C1 segment of cervical spinal cord (tissue), 14 donors: Measurements from ENCODE around the gene IFT88.
"Not testable (repeated sequence)": the region's sequence is repeated elsewhere in the genome, so short reads cannot be mapped to it uniquely, and the experiment has no call there.

Experiments used
- DNase-seq, 14 donors: peaks; one replicate each; lab custom pipeline; 2025; lab: John Stamatoyannopoulos, UW

IFT88 gene

DNA sequence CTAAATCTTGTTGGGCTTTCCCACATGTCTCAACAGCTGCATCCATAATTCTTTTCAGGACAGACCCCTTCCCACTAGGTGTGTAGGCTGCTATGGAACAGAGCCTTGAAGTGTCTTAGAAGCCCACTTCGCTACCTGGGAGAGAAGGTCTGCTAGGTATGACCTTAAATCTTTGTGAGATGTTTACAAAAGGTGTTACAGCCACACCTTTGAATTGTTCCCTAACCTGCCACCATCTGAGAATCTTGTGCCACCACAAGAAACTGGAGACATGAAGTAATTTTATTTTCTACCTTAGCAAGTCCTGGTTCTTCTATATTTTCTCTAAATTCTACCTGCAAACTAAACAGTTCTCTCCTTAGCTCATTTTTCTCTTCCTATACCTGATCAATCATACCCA, 69.1 kb downstream of the IFT88 start:
- DNase-seq: no peak

DNA sequence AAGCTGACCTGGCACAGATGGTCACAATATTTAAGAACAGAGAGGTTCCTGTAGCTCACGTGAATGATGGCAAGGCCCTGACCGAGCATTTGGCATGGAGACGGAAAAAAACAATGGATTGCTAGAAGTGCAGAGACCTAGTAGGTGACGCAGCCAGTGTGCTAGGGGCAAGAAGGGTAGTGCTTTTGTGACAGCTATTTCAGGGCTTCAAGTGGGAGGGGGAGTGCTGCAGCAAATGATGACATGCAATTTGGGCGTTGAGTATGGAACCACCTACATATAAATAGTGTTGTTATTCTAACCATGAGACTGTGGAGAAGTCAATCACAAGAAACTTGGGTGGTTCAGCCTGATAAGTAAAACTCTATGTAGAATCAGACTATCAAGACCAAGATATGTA, 70.9 kb downstream of the IFT88 start:
- no peak for DNase-seq

DNA sequence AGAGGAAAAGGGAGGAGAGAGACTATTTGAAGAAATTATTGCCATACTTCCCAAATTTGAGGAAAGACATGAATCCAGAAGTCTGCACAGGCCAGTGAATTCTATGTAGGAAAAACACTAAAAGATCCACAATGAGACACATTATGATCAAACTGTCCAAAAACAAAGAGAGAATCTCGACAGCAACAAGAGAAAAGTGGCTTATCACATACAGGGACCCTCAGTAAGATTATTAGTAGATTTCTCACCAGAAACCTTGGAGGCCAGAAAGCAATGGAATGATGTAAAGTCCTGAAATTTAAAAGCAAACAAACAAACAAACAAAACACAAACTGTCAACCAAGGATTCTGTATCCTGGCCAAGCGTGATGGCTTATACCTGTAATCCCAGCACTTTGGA, 80.8 kb downstream of the IFT88 start:
- no peak for DNase-seq

DNA sequence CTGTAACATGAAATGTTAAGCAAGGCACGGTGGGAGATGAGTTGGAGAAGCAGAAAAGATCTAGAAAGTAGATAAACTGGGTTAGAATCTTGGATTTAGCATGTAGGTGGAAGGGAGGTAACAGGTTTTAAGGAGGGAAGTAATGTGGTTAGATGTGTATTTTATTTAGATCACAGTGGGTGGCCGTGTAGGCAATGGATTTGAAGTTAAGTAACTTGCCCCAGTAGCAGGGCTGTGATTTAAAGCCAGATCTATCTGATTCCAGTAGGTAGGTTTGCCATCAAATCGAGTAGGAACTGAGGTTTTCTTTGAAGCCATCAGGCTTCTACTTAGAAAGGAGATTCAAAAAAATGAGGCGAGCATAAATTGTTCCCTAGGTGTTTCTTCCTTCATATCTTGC, 86.0 kb downstream of the IFT88 start:
- no peak for DNase-seq

- no peak for DNase-seq
Measured at GRCh38 chr13:20654156-20654555, 87.2 kb downstream of the IFT88 start.

- DNase-seq: no peak
Measured at GRCh38 chr13:20658451-20659040, 91.6 kb downstream of the IFT88 start.

GRCh38 chr13:20664351-20664750, 97.4 kb downstream of the IFT88 start:
- peak in 1 of 14 donors; percentile 18 for DNase-seq

DNA sequence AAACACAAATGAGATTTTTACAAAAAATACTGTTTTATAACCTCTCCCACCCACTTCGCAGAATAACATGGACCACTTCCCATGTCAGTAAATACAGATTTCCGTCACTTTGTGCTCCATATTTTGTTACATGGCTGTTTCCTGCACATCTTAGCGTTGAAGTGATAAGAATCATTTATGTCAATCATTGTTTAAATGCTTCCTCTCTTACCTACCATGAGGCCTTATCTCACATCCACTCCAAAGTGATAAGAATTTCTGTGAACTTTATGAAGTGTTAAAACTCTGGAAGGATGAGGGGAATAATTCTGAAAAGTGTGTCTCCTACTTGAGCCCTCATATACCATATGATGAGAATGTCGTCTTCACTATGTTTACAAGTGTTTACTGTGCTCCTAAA, 100.0 kb downstream of the IFT88 start:
- DNase-seq: no peak

- DNase-seq: no peak
Measured at GRCh38 chr13:20667857-20668437, 101.0 kb downstream of the IFT88 start.

DNA sequence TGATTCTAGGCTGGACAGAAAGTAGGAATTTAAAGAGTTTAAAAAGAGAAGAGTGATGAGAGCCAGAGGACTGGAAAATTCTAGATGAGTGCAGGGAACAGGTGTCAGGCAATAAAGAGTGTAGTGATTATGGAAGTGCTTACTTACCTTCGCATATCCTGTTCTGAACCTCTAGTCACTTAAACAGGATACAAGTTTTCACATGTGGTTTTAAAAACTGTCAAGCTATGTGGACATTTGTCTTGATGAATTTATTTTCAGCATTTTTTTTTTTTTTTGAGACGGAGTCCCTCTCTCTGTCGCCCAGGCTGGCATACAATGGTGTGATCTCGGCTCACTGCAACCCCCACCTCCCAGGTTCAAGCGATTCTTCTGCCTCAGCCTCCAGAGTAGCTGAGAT, 102.2 kb downstream of the IFT88 start:
- no peak for DNase-seq

DNA sequence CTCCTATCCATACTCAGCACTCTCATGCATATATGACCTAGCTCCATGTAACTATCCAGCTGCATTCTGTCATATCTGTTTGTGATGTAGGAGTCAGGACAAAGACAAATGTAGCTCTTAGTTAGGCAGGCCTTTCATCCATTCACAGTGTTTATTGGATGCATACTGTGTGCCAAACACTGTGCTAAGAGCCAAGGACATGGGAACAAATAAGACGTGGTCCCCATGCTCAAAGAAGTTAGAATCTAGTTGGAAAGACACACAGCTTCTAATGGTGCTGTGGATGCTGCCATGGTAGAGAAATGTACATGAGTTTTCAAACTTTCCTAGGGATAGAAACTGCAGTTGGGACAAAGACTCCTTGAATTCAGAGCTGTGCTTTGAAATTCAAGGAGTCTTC, 104.8 kb downstream of the IFT88 start:
- no peak for DNase-seq

GRCh38 chr13:20672772-20673171, 105.8 kb downstream of the IFT88 start:
- DNase-seq: no peak

DNA sequence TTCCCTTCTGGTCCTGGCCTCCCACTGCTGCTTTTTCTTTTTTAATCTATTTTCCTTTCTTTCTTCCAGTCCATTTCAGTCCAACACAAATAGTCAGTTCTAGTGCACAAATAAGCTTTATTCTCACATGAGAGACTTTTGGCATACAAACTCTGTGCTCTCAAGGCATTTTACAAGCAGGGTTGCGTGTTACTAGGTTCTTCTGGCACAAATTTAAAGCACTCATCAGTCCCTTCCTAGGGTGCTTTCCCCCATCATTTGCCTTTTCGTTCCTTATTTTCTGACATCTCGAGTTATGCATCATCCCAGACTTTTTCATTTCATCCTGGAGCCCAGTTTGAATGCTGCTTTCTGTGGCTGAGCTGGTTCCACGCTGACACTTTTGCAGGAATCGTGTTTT, 106.8 kb downstream of the IFT88 start:
- DNase-seq: peak in 3 of 14 donors; percentile 26 to 37 (median 32)

- no peak for DNase-seq
Measured at GRCh38 chr13:20676213-20676612, 109.3 kb downstream of the IFT88 start.

GRCh38 chr13:20678606-20679005, 111.6 kb downstream of the IFT88 start:
- not testable (repeated sequence) for DNase-seq

DNA sequence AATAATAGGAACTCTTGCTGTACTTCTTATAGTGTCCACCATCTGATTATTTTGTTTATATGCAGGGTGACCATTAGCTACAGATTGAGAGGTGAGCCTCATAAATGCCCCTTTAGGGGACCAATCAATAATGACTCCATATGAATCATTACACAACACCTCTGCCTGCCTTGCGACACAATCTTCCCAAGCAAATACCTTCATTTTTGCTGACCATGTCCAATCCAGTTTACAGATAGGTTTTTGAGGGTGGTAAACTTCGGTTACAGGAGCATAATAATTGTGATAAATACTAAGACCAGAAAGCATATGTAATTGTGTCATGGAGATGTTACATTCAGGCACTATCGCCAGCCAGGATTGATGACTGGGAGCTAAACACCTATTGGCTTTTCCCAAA, 112.9 kb downstream of the IFT88 start:
- no peak for DNase-seq

- no peak for DNase-seq
Measured at GRCh38 chr13:20680416-20681080, 113.6 kb downstream of the IFT88 start.

GRCh38 chr13:20681481-20681880, 114.5 kb downstream of the IFT88 start:
- not testable (repeated sequence) for DNase-seq

DNA sequence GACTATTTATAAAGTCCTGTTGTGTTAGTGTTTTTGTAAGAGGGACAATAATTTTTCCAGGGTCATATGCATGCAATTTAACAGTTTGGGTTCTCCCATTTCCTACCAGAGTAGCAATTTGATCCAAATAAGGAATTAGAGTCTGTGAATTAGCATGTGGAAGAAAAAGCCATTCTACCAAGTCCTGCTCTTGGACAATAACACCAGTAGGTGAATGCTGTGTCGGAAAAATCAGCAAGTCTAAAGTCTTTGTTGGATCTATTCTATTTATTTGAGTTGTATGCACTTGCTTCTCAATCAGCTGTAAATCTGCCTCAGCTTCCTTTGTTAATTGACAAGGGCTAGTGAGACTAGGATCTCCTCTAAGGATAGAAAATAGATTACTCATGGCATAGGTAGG, 115.1 kb downstream of the IFT88 start:
- no peak for DNase-seq

DNA sequence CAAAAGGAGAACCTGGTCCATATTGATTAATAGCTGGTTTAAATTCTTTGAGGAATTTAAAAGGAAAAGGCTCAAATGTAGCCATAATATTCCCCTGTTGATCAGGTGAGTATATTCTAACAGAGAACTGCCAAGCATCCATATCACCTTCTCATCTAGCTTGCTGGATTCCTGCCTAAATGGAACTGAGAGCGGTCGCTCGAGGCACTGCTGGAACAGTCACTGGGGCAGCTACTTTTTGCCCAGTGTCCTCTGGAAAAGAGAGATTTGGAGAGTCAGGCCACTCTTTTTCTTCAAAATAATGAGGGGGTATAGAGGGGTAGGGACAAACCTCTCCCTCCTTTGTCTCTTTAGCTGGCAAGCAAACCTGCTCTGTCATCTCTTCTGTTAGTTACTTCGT, 117.1 kb downstream of the IFT88 start:
- no peak for DNase-seq

DNA sequence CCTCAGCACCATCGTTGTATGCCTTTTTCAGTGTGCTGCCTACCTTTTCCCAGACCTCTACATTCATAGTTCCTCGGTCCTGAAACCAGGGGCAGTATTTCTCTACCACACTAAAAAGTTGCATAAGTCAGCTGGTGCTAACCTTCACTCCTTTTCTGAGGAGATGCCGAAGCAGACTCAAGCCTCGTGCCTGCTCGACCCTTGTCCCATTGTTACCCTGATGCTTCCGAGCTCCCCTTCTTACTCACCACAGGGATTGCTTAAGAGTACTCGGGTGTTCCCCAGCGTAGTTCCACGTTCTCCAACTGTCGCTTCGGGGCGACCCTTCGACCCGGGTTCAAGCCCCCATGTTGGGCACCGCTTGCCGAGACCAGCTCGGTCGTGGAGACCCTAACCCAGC, 117.6 kb downstream of the IFT88 start:
- no peak for DNase-seq

GRCh38 chr13:20685092-20685491, 118.1 kb downstream of the IFT88 start:
- no peak for DNase-seq

DNA sequence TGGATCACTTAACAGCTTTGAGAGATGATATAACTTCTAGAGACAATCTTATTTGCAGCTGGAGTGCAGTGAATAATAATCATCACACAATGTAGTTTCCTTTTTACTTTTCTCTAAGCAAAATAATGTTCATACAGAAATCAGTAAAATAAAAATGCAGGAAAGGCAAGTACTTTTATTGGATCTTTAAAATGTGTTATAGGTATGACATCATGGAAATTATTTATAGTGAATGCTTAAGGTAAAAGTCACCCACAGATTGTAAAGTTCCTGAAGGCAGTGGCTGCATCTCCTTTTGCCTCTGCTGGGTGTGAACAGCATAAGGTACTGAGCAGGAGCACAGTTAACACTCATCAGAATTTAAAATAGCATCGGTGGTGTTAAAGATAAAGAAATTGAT, 119.2 kb downstream of the IFT88 start:
- DNase-seq: no peak
